ENCODE data around the gene LCP2.

DNA sequence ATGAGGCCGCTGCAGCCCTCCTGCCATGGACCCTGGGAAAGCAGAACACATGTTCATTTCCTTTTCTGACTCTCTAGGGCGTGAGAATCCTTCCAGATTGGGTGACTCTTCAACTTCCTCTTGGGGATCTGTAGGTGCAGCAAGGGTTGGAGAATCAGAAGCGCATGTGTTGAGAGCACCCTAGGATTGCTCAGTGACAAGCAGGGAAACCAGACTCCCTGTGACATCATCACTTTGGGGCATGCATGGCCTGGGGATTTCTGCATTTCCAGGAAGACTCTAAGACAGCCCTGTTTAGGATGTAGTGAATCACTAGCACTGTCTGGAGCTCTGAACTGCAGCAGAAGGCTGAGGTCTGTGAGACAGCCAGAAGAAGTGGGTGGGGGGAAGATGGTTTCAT, 15.1 kb upstream of the LCP2 start:
- TF ChIP-seq, protein P1, sequence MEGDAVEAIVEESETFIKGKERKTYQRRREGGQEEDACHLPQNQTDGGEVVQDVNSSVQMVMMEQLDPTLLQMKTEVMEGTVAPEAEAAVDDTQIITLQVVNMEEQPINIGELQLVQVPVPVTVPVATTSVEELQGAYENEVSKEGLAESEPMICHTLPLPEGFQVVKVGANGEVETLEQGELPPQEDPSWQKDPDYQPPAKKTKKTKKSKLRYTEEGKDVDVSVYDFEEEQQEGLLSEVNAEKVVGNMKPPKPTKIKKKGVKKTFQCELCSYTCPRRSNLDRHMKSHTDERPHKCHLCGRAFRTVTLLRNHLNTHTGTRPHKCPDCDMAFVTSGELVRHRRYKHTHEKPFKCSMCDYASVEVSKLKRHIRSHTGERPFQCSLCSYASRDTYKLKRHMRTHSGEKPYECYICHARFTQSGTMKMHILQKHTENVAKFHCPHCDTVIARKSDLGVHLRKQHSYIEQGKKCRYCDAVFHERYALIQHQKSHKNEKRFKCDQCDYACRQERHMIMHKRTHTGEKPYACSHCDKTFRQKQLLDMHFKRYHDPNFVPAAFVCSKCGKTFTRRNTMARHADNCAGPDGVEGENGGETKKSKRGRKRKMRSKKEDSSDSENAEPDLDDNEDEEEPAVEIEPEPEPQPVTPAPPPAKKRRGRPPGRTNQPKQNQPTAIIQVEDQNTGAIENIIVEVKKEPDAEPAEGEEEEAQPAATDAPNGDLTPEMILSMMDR (IDR thresholded peaks at IDR 0.05): no peak
- TF ChIP-seq POLR2A (IDR thresholded peaks at IDR 0.05): no peak

Data from esophagus squamous epithelium (tissue), 4 donors.